ENCODE measurements around the gene GP1BB. TPM values are rescaled to one million over a fixed set of nuclear protein-coding genes. Genes with fewer than 3 reads are reported as not detected.

The GP1BB gene
- total RNA-seq (1 to 10 TPM in 1 of 2 donors, not detected in 1; 3.6 TPM), polyA plus RNA-seq (ENCODE audit: insufficient read length in 6 of 6) (10 to 100 TPM in 1 of 6 donors, 1 to 10 TPM in 5; 3.3 to 11.1 (median 6.3) TPM)
- long read RNA-seq, donor 1, transcript GP1BB-201 (2 exons, 1,553 nt), result major isoform, 9 of 9 reads
- long read RNA-seq, donor 1, partial matches to known transcripts, result 0 of 9 reads
- long read RNA-seq, donor 1, other reads (novel, unspliced or antisense), result 0 of 9 reads
- long read RNA-seq, donor 2, transcript GP1BB-201 (2 exons, 1,553 nt), result major isoform, 6 of 6 reads
- long read RNA-seq, donor 2, partial matches to known transcripts, result 0 of 6 reads
- long read RNA-seq, donor 2, other reads (novel, unspliced or antisense), result 0 of 6 reads
- long read RNA-seq, donor 3, transcript GP1BB-201 (2 exons, 1,553 nt), result major isoform, 8 of 8 reads
- long read RNA-seq, donor 3, partial matches to known transcripts, result 0 of 8 reads
- long read RNA-seq, donor 3, other reads (novel, unspliced or antisense), result 0 of 8 reads
- long read RNA-seq, donor 4, transcript GP1BB-201 (2 exons, 1,553 nt), result major isoform, 6 of 9 reads
- long read RNA-seq, donor 4, partial matches to known transcripts, result 0 of 9 reads
- long read RNA-seq, donor 4, other reads (novel, unspliced or antisense), result 3 of 9 reads
- long read RNA-seq, donor 5, transcript GP1BB-201 (2 exons, 1,553 nt), result major isoform, 6 of 6 reads
- long read RNA-seq, donor 5, partial matches to known transcripts, result 0 of 6 reads
- long read RNA-seq, donor 5, other reads (novel, unspliced or antisense), result 0 of 6 reads
- long read RNA-seq, donor 6, partial matches to known transcripts, result 0 of 1 reads
- long read RNA-seq, donor 6, other reads (novel, unspliced or antisense), result 0 of 1 reads
- long read RNA-seq, donor 7, partial matches to known transcripts, result 0 of 4 reads
- long read RNA-seq, donor 7, other reads (novel, unspliced or antisense), result 0 of 4 reads
- long read RNA-seq, donor 8, partial matches to known transcripts, result 15 of 18 reads
- long read RNA-seq, donor 8, other reads (novel, unspliced or antisense), result 0 of 18 reads
- long read RNA-seq, donor 9, result 0 reads
- long read RNA-seq, donor 10, partial matches to known transcripts, result 0 of 6 reads
- long read RNA-seq, donor 10, other reads (novel, unspliced or antisense), result 2 of 6 reads
- long read RNA-seq, donor 11, partial matches to known transcripts, result 0 of 2 reads
- long read RNA-seq, donor 11, other reads (novel, unspliced or antisense), result 0 of 2 reads
- long read RNA-seq, donor 12, partial matches to known transcripts, result 0 of 3 reads
- long read RNA-seq, donor 12, other reads (novel, unspliced or antisense), result 0 of 3 reads

DNA sequence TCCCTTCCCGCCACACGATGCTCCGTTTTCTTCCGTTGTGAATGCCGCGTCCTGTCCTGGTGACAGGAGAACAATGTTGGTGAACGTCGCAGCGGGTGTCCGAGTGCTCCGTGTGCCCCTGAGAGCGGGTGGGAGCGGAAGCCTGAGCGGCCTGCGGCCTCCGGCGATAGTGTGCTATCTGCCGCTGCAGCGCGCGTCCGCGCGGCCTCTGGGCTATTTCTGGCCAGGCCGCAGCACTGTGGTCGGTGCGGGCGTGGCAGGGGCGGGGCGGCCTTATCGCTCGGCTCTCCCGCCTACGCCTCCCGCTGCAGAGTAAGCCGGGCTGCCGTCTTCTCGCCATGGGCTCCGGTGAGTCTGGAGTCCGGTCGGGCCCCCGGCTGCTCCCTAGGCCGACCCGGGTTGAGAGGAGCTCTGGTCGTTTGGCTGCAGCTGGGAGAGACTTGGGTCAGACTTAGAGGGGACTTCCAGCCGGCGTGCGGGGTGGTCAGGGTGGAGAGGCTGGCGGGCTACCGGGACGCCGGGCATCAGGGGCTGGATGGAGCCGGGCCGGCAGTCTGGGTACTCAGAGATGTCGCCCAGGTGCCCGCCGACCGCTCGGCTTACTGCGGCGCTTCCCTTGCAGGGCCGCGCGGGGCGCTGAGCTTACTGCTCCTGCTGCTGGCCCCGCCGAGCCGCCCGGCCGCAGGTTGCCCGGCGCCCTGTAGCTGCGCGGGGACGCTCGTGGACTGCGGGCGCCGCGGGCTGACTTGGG is at the start of gene GP1BB:
Gene GP1BB (plus strand): TSS at position 308 of the 751 bp plus-strand sequence. CDS start 31 bp downstream, at position 339.
- H3K4me1 ChIP-seq, result peaks cover 9 to 26% of the 10 kb centered on the region in 2 donors
- peak within 1 kb of the TSS in 1 of 2 donors; percentile 0 for H3K4me3 ChIP-seq
- DNase-seq (no peak), ATAC-seq (peak; percentile 77)
- intact Hi-C loops (cut with DNase I), result no loop called here
- no peak for TF ChIP-seq CTCF (IDR thresholded peaks at IDR 0.05)
- peaks cover 24 to 73% of the 10 kb centered on the region in 2 donors for H3K27me3 ChIP-seq
- H3K9me3 ChIP-seq, result no peaks in the 10 kb centered on the region
- H3K27ac ChIP-seq, result no peak within 1 kb of the TSS
- H3K36me3 ChIP-seq, result peaks cover 0 to 26% of the 10 kb centered on the region in 2 donors

DNA sequence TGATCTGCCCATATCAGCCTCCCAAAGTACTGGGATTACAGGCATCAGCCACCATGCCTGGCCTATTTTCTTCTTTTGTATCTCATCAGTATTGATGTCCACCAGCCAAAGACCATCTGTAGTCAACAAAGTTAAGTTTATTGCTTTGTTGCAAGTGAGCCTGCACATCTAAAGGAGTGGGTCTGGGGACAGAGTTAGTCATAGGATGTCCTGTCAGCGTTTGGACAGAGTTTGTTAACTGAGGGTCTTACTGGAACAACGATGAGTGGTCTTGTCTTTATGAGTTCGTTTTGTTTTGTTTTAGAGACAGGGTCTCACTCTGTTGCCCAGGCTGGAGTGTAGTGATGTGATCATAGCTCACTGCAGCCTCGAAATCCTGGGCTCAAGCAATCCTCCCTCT is 49.7 kb upstream of the GP1BB start:
- Histone ChIP-seq H3K4me3 (no peak overlapping the region), H3K4me1 (no peaks in the 10 kb centered on the region), H3K27ac (no peak overlapping the region), H3K9me3 (no peaks in the 10 kb centered on the region), H3K36me3 (no peaks in the 10 kb centered on the region), H3K27me3 (peaks cover 0 to 6% of the 10 kb centered on the region in 2 donors)
- no peak for TF ChIP-seq CTCF (IDR thresholded peaks at IDR 0.05)
- intact Hi-C loops (cut with DNase I), result no loop called here
- no peak for DNase-seq
- no peak for ATAC-seq

- no peaks in the 10 kb centered on the region for H3K4me1 ChIP-seq
- DNase-seq, result no peak
- peaks cover 0 to 8% of the 10 kb centered on the region in 2 donors for H3K27me3 ChIP-seq
- no peak for TF ChIP-seq CTCF (IDR thresholded peaks at IDR 0.05)
- no peak overlapping the region for H3K27ac ChIP-seq
- no peak for ATAC-seq
- intact Hi-C loops (cut with DNase I), result no loop called here
- H3K9me3 ChIP-seq, result no peaks in the 10 kb centered on the region
- no peaks in the 10 kb centered on the region for H3K36me3 ChIP-seq
- H3K4me3 ChIP-seq, result no peak overlapping the region
These were observed 49.0 kb upstream of the GP1BB start for GRCh38 chr22:19674129-19674928.

DNA sequence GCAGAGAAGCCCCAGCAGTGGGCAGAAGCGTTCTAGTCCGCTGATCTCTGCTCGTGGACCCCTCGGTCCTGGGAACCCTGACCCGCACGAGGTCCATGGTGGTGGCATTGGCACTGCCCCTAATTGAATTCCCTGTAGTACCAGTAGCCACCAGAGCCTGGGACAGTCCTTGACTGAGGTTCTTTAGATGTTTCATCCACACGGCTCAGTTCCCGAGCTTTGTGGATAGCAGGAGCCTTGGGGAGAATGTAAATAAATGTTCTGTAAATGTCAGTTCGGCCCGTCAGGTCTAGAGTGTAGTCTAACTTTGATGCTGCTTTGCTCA is 48.4 kb upstream of the GP1BB start:
- H3K27me3 ChIP-seq, result peaks cover 0 to 14% of the 10 kb centered on the region in 2 donors
- no peak overlapping the region for H3K27ac ChIP-seq
- no peaks in the 10 kb centered on the region for H3K9me3 ChIP-seq
- H3K4me3 ChIP-seq, result no peak overlapping the region
- no peak for TF ChIP-seq CTCF (IDR thresholded peaks at IDR 0.05)
- intact Hi-C loops (cut with DNase I), result no loop called here
- H3K4me1 ChIP-seq, result no peaks in the 10 kb centered on the region
- no peak for ATAC-seq
- DNase-seq, result no peak
- H3K36me3 ChIP-seq, result no peaks in the 10 kb centered on the region
